Measurements from ENCODE around the gene MRPS12. TPM values are rescaled to one million over a fixed set of nuclear protein-coding genes. Genes with fewer than 3 reads are reported as not detected.
A peak's percentile ranks its signal among the peaks of the same experiment; 100 is the strongest.

The MRPS12 gene
- total RNA-seq, 6 experiments from 2014 or later, result 21.2 to 49.5 (median 24.0) TPM

DNA sequence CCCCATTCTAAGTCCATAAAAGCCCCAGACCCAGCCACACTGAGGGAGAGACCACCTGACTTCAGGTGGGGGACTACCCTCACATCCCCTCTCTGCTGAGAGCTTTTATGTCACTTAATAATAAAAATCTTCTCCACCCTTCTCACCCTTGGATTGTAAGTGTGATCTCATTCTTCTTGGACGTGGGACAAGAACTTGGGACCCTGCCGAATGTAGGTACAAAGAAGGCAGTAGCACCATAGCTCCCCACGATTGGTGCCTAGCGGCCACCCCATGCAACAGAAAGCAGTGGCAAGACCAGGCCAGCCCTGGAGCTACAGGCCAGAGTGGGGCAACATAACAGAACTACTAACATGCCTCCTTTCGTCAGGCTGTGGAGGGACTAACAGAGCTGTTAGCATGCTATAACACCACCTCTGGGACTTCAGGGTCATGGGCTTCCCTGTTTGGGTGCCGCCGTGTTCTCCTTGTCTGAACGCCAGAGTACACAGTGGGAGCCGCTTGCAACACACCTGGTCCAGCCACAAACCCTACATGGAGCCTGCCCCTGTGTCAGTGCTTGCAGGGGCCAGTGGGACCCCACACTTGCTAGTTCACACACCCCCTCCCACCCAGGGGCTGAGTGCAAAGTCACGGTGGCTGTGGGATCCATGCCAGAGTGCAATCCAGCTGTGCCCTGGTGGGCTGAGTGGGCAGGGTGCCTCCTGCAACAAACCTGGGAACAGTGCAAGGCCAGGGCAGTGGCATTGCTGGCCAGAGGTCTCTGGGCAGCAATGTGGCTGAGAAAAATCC, 50.0 kb downstream of the MRPS12 start:
- H3K36me3 ChIP-seq, result no peaks in the 10 kb centered on the region
- H3K4me3 ChIP-seq, result no peak overlapping the region
- peak; percentile 64 to 82 (median 78) for ATAC-seq
- TF ChIP-seq POLR2A (IDR thresholded peaks at IDR 0.05), result no peak
- TF ChIP-seq, protein P1, sequence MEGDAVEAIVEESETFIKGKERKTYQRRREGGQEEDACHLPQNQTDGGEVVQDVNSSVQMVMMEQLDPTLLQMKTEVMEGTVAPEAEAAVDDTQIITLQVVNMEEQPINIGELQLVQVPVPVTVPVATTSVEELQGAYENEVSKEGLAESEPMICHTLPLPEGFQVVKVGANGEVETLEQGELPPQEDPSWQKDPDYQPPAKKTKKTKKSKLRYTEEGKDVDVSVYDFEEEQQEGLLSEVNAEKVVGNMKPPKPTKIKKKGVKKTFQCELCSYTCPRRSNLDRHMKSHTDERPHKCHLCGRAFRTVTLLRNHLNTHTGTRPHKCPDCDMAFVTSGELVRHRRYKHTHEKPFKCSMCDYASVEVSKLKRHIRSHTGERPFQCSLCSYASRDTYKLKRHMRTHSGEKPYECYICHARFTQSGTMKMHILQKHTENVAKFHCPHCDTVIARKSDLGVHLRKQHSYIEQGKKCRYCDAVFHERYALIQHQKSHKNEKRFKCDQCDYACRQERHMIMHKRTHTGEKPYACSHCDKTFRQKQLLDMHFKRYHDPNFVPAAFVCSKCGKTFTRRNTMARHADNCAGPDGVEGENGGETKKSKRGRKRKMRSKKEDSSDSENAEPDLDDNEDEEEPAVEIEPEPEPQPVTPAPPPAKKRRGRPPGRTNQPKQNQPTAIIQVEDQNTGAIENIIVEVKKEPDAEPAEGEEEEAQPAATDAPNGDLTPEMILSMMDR (IDR thresholded peaks at IDR 0.05), result no peak
- peak; percentile 72 to 89 (median 84) for DNase-seq
- intact Hi-C loops (cut with DNase I), result no loop called here
- H3K27ac ChIP-seq, result peak overlapping the region in 1 of 3 donors; percentile 45
- 30% methylated on average over 5 of the region's 10 CpGs for WGBS (ENCODE audit: insufficient coverage, low coverage, low lambda C conversion rate, missing lambda C conversion rate)
- no peaks in the 10 kb centered on the region for H3K27me3 ChIP-seq
- peaks cover 0 to 41% (median 9%) of the 10 kb centered on the region in 4 donors for H3K4me1 ChIP-seq
- peaks cover 0 to 3% (median 0%) of the 10 kb centered on the region in 4 donors for H3K9me3 ChIP-seq

Other genes with a start within 250 kb of the MRPS12 start
- gene CAPN12, start 186.5 kb upstream of the MRPS12 start, total RNA-seq, result 10 to 100 TPM in 3 of 6 experiments, 1 to 10 TPM in 3; 2.2 to 45.3 (median 16.3) TPM
- gene LGALS7, start 157.4 kb upstream of the MRPS12 start, total RNA-seq, result not detected
- not detected for gene LGALS7B, start 141.7 kb upstream of the MRPS12 start, total RNA-seq
- gene LGALS4, start 118.0 kb upstream of the MRPS12 start, total RNA-seq, result 100 to 1,000 TPM in 5 of 6 experiments, 10 to 100 TPM in 1; 21.0 to 376 (median 186) TPM
- 100 to 1,000 TPM; 158 to 466 (median 286) TPM for gene ECH1, start 99.2 kb upstream of the MRPS12 start, total RNA-seq
- gene HNRNPL, start 81.0 kb upstream of the MRPS12 start, total RNA-seq, result 100 to 1,000 TPM in 4 of 6 experiments, 10 to 100 TPM in 2; 89.5 to 157 (median 102) TPM
- 10 to 100 TPM in 2 of 6 experiments, 1 to 10 TPM in 4; 3.3 to 13.8 (median 5.5) TPM for gene RINL, start 52.7 kb upstream of the MRPS12 start, total RNA-seq
- 10 to 100 TPM; 28.6 to 62.0 (median 32.5) TPM for gene SIRT2, start 31.3 kb upstream of the MRPS12 start, total RNA-seq
- 10 to 100 TPM; 13.2 to 27.9 (median 16.5) TPM for gene NFKBIB, start 31.0 kb upstream of the MRPS12 start, total RNA-seq
- gene CCER2, start 18.8 kb upstream of the MRPS12 start, total RNA-seq, result under 1 TPM in 4 of 6 experiments, not detected in 2; 0.20 to 0.55 (median 0.37) TPM
- gene SARS2, start 181 bp upstream of the MRPS12 start, total RNA-seq, result 10 to 100 TPM; 10.6 to 26.5 (median 18.7) TPM
- gene FBXO17, start 44.8 kb downstream of the MRPS12 start, total RNA-seq, result 10 to 100 TPM; 19.9 to 57.9 (median 36.7) TPM
- 10 to 100 TPM in 1 of 6 experiments, 1 to 10 TPM in 5; 3.7 to 15.5 (median 7.6) TPM for gene FBXO27, start 101.6 kb downstream of the MRPS12 start, total RNA-seq
- not detected for gene ACP7, start 153.4 kb downstream of the MRPS12 start, total RNA-seq
- gene PAK4, start 194.8 kb downstream of the MRPS12 start, total RNA-seq, result 10 to 100 TPM; 11.4 to 16.6 (median 14.7) TPM